NB4 (cell line): Measurements from ENCODE around the gene TNFRSF8.

ENCODE experiments used
- DNase-seq: peaks from one replicate; pipeline ENCODE4 v3.0.0; 2010; ENCODE audit warnings: low read depth
- H3K4me3 ChIP-seq: one replicate; pipeline ENCODE4 v1.5.1; 2011; ENCODE audit warnings: mild to moderate bottlenecking, low read depth, low read length, moderate library complexity
- CTCF ChIP-seq: IDR thresholded peaks from one replicate; pipeline ENCODE4 v1.5.1; 2012; ENCODE audit warnings: low read depth, low read length
- MAX ChIP-seq: IDR thresholded peaks from 2 replicates; pipeline ENCODE4 v1.6.1; 2011; ENCODE audit warnings: low read depth, low read length
- MYC ChIP-seq: IDR thresholded peaks from 2 replicates; pipeline ENCODE4 v1.6.1; 2011; ENCODE audit warnings: low read depth, low read length
- POLR2A ChIP-seq: IDR thresholded peaks from 2 replicates; pipeline ENCODE4 v1.6.1; 2011; ENCODE audit warnings: mild to moderate bottlenecking; ENCODE audit not compliant: insufficient read length; ENCODE audit errors: extremely low read depth

The TNFRSF8 gene

DNA sequence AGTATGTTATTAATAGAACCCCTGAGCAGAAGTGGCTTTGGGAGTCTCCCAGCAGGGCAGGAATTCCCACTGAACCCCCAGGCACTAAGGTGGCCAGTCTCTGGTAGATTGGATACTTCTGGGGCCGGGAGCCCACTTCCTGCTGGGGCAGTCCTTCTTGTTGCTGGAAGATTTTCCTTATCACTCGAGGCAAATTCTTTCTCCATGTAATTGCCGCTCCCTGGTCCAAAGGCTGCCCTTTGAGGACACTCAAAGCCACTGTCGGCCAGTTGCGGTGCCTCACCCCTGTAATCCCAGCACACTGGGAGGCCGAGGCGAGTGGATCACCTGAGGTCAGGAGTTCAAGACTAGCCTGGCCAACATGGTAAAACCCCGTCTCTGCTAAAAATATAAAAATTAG, 81.1 kb downstream of the TNFRSF8 start:
- no peak overlapping the region for H3K4me3 ChIP-seq
- TF ChIP-seq POLR2A: no peak
- TF ChIP-seq CTCF: no peak
- TF ChIP-seq MAX: no peak
- no peak for TF ChIP-seq MYC
- no peak for DNase-seq

DNA sequence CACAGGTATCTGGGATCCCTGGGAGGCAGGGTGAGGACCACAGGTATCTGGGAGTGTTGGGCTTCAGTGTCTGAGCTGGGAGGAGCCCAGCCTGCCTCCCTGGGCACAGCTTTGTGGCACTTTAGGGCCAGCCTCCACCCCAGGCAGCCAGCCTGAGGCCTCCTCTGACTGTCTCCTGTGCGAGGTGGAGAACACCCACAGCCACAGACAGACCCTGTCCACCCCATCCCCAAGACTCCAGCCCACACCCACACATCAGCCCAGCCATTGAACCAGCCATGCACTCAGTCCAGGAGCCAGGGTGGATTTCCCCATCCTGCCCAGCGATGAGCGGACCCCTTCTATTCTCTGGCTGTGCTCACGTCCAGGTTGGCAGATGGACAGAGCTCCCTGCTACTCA, 81.9 kb downstream of the TNFRSF8 start:
- no peak for TF ChIP-seq MAX
- no peak for TF ChIP-seq POLR2A
- no peak for TF ChIP-seq CTCF
- no peak for TF ChIP-seq MYC
- no peak for DNase-seq
- H3K4me3 ChIP-seq: no peak overlapping the region

GRCh38 chr1:12145616-12146342, 82.7 kb downstream of the TNFRSF8 start:
- no peak overlapping the region for H3K4me3 ChIP-seq
- no peak for TF ChIP-seq MYC
- no peak for TF ChIP-seq MAX
- TF ChIP-seq POLR2A: no peak
- TF ChIP-seq CTCF: no peak
- DNase-seq: no peak

DNA sequence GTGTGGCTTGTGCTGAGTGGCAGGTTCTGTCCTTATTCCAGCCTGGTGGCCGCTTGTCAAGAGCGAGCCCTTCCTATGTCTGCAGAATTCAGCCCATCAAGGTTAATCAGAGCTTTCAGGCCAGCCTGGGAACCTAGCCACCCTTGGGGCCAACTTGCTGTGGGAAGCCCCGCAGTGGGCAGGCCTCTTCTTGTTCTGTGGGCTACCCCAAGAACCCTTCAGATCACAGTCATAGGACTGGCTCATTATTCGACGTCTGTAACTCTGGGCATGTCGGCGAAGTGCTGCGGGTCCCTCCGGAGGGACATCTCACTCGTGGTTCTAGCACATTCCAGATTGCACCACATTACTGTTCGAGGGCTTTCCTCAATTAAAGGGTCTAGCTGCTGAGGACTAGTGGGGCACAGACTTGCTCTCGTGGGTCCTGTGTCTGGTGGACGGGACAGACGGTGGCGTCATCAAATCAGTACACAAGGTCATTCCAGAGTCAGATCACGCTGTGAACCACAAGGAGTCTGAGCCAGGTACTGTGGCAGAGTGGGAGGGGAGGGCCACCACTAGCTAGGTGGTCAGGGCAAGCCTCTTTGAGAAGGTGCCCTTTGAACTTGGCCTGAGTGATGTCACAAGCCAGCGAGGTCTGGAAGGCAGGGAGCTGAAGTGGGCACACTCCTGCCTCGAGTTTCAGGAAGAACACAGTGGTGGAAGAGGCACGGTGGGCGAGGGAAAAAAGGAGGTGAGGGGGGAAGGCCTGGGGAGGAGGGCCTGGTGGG, 83.4 kb downstream of the TNFRSF8 start:
- no peak overlapping the region for H3K4me3 ChIP-seq
- no peak for TF ChIP-seq CTCF
- no peak for DNase-seq

DNA sequence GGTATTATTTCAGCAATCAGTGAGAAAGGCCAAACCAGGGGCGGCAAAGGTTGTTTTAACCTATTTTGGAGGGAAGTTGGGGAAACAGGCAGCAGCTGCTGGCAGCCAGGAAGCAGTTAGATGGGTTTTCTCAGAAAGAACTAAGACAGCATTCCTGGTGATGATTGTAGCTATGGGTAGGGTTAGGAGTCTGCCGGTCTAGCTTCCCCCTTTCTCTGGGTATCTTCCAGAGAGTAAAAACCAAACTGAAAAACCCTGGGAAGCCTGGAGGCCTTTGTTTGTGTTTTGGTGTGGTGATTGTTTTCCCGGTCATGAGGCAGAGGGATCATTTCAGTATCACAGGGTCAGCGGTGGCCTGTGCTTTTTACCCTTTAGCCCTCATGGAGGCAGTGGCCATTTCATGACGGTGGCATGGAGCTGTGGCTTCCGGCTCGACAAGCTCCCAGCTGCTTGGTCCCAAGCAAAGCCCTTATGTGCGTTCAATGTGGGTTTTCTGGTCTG, 84.1 kb downstream of the TNFRSF8 start:
- H3K4me3 ChIP-seq: no peak overlapping the region
- no peak for DNase-seq
- no peak for TF ChIP-seq MAX
- no peak for TF ChIP-seq POLR2A
- TF ChIP-seq CTCF: no peak
- no peak for TF ChIP-seq MYC
